ENCODE measurements around the gene FKBP1A. TPM values are rescaled to one million over a fixed set of nuclear protein-coding genes. Genes with fewer than 3 reads are reported as not detected.
"Not testable (repeated sequence)": the region's sequence is repeated elsewhere in the genome, so short reads cannot be mapped to it uniquely, and the experiment has no call there.

The FKBP1A gene
- total RNA-seq, 1 experiment from 2014 or later = 166 TPM

DNA sequence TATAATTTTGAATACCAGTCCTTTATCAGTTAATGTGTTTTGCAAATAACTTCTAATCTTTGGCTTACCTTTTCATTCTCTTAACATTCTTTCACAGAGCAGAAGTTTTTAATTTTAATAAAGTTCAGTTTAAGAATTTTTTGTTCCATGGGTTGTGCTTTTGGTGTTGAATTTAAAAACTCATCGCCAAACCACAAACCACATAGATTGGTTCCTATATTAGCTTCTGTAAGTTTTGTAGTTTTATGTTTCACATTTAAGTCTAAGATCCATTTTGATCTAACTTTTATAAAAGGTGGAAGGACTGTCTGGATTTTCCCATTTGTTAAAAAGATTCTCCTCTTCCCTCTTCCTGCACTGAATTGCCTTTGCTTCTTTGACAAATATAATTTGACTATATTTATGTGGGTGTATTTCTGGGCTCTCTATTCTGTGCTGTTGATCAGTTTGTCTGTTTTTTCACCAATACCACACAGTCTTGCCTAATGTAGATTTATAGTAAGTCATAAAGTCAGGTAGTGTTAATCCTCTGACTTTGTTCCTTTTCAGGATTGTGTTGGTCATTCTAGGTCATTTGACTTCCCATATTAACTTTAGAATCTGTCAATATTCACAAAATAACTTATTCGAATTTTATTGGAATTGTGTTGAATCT, 46.4 kb downstream of the FKBP1A start:
- Mint-ChIP-seq H3K4me3 (ENCODE audit: low read depth, unreplicated experiment) (no peak overlapping the region), H3K27me3 (ENCODE audit: unreplicated experiment) (no peaks in the 10 kb centered on the region), H3K9me3 (ENCODE audit: low read depth, unreplicated experiment) (no peaks in the 10 kb centered on the region), H3K27ac (ENCODE audit: unreplicated experiment) (no peak overlapping the region), H3K36me3 (ENCODE audit: insufficient read depth, unreplicated experiment) (peaks cover 6% of the 10 kb centered on the region), H3K4me1 (ENCODE audit: low read depth, unreplicated experiment) (no peaks in the 10 kb centered on the region)
- CTCF ChIA-PET = no interaction called here
- intact Hi-C loops (cut with micrococcal nuclease; ENCODE audit: unreplicated experiment) = no loop called here
- no peak for DNase-seq
- TF ChIP-seq, protein P1, sequence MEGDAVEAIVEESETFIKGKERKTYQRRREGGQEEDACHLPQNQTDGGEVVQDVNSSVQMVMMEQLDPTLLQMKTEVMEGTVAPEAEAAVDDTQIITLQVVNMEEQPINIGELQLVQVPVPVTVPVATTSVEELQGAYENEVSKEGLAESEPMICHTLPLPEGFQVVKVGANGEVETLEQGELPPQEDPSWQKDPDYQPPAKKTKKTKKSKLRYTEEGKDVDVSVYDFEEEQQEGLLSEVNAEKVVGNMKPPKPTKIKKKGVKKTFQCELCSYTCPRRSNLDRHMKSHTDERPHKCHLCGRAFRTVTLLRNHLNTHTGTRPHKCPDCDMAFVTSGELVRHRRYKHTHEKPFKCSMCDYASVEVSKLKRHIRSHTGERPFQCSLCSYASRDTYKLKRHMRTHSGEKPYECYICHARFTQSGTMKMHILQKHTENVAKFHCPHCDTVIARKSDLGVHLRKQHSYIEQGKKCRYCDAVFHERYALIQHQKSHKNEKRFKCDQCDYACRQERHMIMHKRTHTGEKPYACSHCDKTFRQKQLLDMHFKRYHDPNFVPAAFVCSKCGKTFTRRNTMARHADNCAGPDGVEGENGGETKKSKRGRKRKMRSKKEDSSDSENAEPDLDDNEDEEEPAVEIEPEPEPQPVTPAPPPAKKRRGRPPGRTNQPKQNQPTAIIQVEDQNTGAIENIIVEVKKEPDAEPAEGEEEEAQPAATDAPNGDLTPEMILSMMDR (IDR thresholded peaks at IDR 0.05; ENCODE audit: unreplicated experiment) = no peak
- no TSS peak for BruUV-seq (replicated peaks)

DNA sequence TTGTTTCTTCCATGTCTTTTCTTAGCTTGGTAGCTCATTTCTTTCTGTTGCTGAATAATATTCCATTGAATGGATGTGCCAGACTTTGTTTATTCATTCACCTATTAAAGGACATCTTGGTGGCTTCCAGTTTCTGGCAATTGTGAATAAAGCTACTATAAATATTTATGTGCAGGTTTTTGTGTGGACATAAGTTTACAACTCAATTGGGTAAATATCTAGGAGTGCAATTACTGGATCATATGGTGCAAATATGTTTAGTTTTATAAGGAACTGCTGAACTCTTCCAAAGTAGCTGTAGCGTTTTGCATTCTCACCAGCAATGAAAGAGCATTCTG, 47.1 kb downstream of the FKBP1A start:
- TF ChIP-seq, protein P1 (IDR thresholded peaks at IDR 0.05; ENCODE audit: unreplicated experiment) = no peak
- Mint-ChIP-seq H3K9me3 (ENCODE audit: low read depth, unreplicated experiment) (no peaks in the 10 kb centered on the region), H3K36me3 (ENCODE audit: insufficient read depth, unreplicated experiment) (peaks cover under 1% of the 10 kb centered on the region), H3K27ac (ENCODE audit: unreplicated experiment) (no peak overlapping the region), H3K27me3 (ENCODE audit: unreplicated experiment) (no peaks in the 10 kb centered on the region), H3K4me3 (ENCODE audit: low read depth, unreplicated experiment) (no peak overlapping the region), H3K4me1 (ENCODE audit: low read depth, unreplicated experiment) (no peaks in the 10 kb centered on the region)
- BruUV-seq (replicated peaks) = no TSS peak
- CTCF ChIA-PET = no interaction called here
- intact Hi-C loops (cut with micrococcal nuclease; ENCODE audit: unreplicated experiment) = no loop called here
- no peak for DNase-seq

DNA sequence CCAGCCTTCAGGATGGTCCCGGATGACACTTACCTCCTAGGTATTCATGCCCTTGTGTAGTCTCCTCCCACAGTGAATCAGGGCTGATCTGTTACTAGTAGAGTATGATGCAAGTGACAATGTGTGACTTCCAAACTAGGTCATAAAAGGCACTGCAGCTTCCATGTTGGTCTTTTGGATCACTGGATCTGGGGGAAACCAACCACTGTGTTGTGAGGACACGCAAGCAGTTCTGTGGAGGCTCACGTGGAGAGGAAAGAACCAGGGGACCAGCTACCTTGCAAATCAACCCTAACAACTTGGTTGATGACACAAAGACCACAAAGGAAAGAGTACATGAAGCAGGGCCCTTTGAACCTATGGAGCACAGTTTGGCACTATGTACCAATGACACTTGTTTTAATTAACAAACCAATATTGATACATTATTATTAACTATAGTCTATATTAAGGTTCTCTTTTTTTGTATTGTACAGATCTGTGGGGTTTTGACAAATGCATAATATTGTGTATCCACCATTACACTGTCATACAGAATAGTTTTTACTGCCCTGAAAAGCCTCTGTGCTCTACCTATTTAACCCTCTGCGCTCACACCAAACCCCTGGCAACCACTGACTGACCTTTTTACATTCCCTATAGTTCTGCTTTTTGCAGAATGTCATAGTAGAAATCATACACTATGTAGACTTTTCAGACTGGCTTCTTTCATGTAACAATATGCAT, 47.7 kb downstream of the FKBP1A start:
- no TSS peak for BruUV-seq (replicated peaks)
- H3K27me3 Mint-ChIP-seq (ENCODE audit: unreplicated experiment) = no peaks in the 10 kb centered on the region
- H3K4me1 Mint-ChIP-seq (ENCODE audit: low read depth, unreplicated experiment) = no peaks in the 10 kb centered on the region
- H3K36me3 Mint-ChIP-seq (ENCODE audit: insufficient read depth, unreplicated experiment) = no peaks in the 10 kb centered on the region
- CTCF ChIA-PET = no interaction called here
- intact Hi-C loops (cut with micrococcal nuclease; ENCODE audit: unreplicated experiment) = no loop called here
- no peak for DNase-seq
- TF ChIP-seq, protein P1 (IDR thresholded peaks at IDR 0.05; ENCODE audit: unreplicated experiment) = no peak
- H3K4me3 Mint-ChIP-seq (ENCODE audit: low read depth, unreplicated experiment) = no peak overlapping the region
- no peak overlapping the region for H3K27ac Mint-ChIP-seq (ENCODE audit: unreplicated experiment)
- no peaks in the 10 kb centered on the region for H3K9me3 Mint-ChIP-seq (ENCODE audit: low read depth, unreplicated experiment)

DNA sequence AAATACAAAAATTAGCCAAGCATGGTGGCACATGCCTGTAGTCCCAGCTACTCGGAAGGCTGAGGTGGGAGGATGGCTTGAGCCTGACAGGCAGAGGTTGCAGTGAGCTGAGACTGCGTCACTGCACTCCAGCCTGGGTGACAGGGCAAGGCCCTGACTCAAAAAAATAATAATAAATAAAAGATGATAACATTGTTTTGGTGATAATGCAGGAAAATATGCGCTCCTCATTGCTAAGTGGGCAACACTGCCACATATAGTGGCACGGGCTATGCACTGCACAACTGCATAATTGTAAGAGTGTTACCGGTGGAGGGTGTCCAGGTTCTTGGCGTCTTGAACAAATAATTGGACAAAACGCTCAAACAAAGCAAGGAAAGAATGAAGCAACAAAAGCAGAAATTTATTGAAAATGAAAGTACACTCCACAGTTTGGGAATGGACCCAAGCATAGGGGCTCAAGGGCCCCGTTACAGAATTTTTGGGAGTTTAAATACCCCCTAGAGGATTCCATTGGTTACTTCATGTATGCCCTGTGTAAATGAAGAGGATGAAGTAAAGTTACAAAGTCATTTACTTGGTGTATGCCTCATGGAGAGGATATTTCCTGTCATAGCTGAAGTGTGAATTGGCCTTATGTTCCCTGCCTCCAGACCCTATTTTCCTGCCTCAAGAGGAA, 49.3 kb downstream of the FKBP1A start:
- H3K36me3 Mint-ChIP-seq (ENCODE audit: insufficient read depth, unreplicated experiment); H3K27ac Mint-ChIP-seq (ENCODE audit: unreplicated experiment); CTCF ChIA-PET; DNase-seq; intact Hi-C loops (cut with micrococcal nuclease; ENCODE audit: unreplicated experiment); BruUV-seq (replicated peaks); H3K4me1 Mint-ChIP-seq (ENCODE audit: low read depth, unreplicated experiment); H3K4me3 Mint-ChIP-seq (ENCODE audit: low read depth, unreplicated experiment); H3K27me3 Mint-ChIP-seq (ENCODE audit: unreplicated experiment); H3K9me3 Mint-ChIP-seq (ENCODE audit: low read depth, unreplicated experiment): not testable (repeated sequence)

All from Calu3 (cell line).